GM18861 (cell line): ENCODE data around the gene CUL2.

Source experiments
- ATAC-seq: cut with Tn5 transposase; IDR thresholded peaks from one replicate; pipeline ENCODE4 v1.9.1; 2021; ENCODE audit not compliant: unreplicated experiment

Gene CUL2

DNA sequence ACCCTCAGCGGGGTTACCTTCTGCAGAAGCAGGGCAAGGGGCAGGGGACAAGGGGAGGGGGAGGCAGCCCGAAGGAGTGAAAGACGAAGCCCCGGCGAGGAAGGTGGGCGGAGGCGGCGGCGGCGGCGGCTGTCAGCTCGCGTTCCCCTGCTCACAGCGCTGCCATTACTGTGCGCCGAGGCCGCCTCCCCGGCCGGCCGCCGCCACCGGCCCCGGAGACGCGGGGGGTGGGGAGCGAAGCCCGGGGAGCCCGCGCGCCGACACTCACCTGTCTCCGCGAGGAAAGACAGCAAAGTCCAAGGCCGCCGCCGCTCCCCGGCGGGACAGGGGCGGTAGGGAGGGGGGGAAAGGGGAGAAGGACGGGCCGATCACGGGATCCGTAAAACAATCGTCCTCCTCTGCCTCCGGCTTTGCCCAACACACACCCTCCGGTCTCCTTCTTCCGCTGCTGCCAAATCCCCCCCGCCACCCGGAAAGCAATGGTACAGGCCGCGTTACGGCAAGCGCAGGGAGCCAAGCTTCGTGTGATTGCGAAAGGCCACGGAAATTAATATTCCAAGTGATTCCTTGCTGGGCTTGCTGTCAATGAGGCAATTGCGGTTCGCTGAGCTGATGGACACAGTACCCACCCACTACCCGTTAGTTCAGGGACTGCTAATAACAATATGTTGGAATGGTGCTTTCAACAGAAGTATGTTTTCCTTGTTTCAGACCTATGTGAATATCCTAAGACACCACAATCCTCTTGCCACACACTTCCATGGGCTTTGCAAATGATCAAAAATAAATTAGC, at the start of gene CUL2:
CUL2 (minus strand) TSS at position 180 of the 793 bp plus-strand sequence. CDS start 19,024 bp downstream, outside the sequence.
- ATAC-seq = peak; percentile 82

DNA sequence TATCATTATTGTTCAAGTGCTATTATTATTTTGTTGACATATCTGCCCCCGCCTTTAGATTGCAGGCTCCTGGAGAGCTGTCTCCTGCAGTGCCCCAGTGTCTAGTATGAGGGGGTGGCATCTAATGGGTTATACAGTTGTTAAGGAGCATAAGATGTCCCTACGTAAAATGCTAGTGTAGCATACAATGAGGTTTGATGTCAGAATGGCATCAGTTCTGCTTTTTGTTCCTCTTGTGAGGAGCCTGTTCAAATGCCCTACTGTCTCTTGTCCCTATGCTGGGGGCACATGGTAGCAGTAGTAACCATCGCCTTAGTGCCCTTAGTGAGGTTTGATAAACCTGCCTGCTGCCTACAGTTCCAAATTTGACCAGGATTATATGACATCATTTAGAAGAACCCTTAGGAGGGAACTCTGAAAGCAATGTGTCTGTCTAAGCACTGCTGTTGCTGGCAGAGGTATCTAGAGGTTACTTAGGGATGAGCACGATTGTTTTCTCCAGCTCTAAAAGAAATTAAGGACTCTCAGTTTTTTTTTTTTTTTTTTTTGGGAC, 46.2 kb upstream of the CUL2 start:
- ATAC-seq = peak; percentile 55

DNA sequence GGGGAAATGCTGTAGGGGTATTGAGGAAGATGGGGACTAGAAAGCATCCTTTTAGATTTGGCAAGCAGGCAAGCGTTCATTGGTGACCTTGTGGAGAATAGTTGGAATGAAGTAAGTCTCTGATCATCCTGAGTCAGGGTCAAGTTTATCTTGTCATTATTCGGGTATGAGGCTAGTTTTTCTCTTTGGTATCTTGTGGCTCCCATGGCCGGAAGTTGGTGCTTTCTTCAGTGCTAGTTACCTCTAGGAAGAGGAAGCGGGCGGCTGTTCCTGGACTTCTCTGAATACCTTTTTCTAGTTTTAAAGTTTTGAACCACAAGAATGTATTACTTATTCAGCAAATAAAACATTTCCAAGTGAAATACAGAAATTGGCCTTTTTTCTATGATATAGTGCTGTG, 45.7 kb upstream of the CUL2 start:
- no peak for ATAC-seq

DNA sequence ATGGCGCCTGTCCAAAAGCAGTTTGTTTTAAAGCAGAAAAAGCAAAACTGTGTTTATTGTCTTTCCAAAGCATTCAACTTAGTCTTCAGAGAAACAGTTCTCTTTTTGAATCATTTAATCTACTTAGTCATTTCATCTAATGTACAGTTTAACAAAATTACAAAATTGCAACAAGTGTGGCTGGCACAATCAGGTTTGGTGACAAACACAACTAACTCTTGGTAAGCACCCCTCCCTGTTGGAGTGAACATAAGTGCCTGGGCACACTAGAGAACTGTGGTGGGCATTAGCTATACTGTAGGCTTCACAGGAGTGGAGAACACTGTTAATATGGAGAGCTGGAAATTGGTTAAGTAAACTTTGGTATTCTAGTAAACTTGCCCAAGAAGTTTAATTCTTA, 43.4 kb upstream of the CUL2 start:
- no peak for ATAC-seq

DNA sequence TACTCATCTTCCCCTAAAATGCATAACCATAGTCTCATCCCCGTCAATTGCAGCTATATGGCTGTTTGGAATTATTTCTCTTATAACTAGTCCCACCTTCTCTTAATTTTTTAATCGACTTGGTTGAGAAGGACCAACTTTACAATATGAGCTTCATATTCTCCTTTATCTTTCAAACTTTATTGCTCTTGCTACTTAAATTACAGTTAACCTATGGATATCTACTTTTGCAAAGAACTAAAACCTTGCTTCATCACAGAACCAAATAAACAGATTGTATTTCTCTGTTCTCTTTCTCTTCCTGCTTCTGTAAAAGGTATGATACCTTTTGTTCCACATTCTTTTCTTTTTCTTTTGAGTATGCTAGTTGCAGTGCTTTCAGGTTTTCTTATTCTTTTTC, 42.6 kb upstream of the CUL2 start:
- ATAC-seq = no peak

DNA sequence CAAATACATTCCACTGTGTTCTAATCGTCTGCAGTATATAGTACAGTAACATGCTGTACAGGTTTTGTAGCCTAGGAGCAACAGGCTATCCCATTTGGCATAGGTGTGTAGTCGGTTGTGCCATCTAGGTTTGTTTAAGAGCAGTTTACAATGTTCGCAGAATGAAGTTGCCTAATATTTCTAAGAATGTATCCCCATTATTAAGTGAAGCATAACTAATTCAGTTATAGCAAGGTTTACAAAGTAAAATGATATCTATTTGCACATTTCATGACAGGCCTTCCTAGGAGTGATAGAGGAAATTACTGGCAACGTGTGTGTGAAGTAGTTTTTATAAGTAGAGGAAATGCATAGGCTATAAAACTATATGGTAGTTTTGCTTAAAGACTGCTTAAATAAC, 40.5 kb upstream of the CUL2 start:
- no peak for ATAC-seq

DNA sequence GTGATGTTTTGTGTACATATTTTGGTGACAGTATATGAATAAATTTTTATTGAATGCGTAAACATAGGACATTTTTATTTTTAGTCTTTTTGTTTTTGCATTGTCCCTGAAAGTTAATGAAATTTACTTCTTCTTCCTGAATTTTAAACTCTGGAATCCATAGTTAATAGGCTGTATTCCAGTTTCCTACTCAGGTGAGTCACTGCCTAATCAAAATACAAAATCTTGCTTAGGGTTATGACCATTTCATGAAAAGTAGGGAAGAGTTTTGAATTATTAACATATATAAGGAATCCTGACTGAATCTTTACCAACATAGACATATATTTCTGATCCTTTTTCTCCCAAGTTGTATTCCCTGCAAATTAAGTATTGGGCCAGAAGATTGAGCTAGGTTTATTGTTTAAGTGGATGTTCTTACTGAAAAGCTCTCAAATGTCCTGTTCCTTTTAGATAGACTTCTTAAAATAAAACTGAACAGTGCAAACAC, 39.1 kb upstream of the CUL2 start:
- no peak for ATAC-seq

DNA sequence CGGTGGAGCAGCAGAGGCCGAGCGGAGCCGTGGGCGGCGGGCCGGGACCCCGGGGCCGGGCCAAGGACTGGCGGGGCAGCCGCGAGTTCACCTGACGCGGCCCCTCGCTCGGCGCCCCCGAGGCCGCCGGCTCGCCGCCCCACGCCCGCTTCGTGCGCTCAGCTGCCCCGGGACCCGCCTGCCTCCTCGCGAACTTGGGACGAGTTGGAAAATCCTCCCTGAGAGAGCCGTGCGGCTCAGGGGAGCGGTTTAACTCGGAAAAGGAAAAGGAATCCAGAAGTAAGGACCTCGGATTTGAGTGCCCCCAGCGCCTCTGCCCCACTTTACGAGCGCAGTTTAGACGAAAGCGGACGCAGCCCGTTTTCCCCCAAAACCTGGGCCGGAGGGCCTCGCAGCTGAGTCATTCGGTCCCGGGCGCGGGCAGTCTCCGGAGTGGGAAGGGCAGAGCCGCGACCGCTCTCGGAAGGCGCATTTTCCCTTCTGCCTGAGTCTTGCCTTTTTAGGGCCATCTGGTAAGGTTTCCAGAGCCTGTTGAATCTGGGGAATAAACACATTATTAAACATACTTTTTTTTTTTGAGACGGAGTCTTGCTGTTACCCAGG, 37.2 kb upstream of the CUL2 start:
- ATAC-seq = no peak

DNA sequence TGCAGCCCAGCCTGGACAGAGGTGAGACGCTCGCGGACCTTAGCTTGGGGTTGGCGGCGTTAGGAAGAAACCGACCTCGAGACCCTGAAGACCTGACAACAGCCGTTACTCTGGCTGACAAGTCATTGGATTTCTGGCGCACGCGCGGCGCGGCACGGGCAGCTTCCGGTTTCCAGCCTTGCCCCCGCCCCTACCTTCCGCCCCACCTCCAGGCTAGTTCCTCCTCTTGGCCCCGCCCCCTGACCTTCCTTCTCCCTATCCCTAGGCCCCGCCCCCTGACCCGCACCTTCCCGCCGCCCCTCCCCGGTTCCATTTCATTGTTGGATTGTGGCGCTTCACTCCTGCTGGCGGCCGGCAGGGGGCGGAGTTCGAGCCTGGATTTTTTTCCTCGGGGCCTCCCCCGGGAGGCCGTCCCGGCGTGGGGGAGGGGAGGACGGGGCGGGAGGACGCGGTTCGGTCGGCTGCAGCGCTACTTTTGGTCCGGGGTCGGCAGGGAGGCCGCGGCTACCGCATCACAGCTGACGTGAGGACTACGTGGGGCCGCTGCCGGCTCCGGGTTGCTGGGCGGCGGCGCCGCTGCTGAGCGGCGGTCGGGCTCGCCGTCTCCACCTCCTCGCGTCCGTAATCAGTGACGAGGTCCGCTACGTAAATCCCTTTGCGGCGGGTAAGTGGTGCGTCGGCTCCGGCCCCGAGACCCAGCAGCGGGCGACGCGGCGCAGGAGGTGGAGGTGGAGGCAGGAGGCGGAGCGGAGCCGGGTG, 36.6 kb upstream of the CUL2 start, which contains the start of gene CREM:
CREM (plus strand) TSS at position 317 of the 759 bp plus-strand sequence. CDS start 10,990 bp downstream, outside the sequence.
- peak; percentile 80 for ATAC-seq

DNA sequence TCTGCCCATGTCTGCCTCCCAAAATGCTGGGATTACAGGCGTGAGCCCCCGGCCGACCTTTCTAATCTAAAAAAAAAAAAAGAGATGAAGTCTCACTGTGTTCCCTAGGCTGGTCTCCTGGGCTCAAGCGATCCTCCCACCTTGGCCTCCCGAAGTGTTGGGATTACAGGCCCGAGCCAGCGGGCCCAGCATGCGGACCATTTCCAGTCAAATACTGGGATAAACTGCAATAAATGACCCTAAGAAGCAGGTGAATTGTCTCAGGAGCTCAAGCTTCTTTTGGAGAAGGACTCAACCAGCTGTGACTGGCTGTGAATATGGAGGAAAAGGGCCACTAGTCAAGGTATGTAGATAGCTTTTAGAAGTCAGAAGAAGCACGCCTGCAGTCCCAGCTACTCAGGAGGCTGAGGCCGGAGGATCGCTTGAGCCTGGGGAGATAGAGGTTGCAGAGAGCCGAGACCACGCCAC, 36.0 kb upstream of the CUL2 start:
- no peak for ATAC-seq

DNA sequence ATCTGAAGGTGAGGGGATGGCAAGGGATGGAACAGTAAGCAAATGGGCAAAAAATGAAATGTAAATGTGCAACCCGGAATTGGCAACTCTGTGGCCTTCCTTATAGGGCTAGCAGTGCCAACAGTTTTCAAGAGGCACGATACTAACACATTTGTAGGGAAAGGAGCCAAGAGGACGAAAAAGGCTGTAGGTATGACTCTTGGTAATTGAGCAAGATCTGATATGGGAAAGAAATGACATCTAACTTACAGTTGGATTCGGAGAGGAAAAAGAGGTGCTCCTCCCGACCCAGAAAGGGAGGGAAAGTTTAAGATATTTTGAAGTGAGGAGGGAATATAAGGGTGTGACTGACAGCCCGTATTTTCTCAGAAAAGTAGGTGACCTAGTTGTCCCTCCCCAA, 34.4 kb upstream of the CUL2 start:
- ATAC-seq = no peak

DNA sequence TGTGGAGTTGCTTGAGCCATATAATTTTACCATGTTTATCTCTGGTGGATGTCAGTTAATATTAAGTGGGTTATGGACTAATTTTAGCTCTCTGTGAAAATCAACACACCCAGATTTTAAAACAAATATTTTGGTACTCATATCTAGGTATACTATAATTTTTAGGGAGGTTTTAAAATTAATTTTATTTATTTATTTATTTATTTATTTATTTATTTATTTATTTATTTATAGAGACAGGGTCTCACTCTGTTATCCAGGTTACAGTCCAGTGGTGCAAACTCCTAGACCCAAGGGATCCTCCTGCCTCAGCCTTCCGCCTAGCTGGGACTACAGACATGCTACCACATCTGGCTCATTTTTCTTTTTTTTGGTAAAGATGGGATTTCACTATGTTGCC, 29.2 kb upstream of the CUL2 start:
- no peak for ATAC-seq

DNA sequence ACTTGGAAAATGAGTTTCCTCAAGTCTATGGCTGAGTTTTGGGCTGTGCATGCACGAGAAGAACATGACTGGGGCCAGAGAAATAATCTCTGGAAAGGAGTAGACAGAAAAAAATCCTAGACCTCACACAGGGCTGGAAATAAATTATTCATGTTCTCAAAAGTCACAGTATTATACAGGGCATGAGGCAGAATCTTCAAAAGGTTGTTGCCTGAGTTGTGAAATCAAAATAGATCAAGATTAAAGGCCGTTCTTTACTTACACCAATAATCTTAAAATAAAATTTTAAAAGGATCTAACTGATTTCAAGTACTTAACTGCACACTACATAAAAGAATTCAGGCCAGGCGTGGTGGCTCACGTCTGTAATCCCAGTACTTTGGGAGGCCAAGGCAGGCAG, 22.4 kb upstream of the CUL2 start:
- ATAC-seq = no peak

DNA sequence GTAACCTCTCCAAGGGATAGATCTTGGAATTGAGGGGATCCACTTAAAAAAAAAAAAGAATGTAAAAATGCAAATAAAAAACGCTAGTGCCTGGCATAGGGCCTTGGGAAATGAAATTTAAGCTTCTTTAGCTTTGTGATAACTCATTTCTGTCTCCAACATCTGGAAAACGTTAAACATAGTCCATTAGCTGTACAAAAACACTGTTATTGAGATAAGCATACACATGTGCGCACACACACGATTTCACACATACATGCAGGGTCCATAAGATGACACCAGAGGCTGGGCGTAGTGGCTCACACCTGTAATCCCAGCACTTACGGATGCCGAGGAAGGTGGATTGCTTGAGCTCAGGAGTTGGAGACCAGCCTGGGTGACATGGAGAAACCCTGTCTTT, 13.7 kb upstream of the CUL2 start:
- ATAC-seq = no peak

DNA sequence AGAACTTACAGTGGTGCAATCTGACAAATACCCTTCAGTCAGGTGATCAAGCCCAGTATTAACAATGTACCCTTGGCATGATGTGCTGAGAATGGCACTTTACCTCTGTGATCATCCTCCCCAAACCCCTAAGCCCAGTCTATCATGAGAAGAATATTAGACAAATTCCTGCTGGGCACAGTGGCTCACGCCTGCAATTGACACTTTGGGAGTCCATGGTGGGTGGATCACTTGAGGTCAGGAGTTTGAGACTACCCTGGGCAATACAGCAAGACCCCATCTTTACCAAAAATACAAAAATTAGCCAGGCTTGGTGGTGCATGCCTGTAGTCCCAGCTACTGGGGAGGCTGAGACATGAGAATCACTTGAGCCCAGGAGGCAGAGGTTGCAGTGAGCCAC, 7.4 kb upstream of the CUL2 start:
- ATAC-seq = no peak

DNA sequence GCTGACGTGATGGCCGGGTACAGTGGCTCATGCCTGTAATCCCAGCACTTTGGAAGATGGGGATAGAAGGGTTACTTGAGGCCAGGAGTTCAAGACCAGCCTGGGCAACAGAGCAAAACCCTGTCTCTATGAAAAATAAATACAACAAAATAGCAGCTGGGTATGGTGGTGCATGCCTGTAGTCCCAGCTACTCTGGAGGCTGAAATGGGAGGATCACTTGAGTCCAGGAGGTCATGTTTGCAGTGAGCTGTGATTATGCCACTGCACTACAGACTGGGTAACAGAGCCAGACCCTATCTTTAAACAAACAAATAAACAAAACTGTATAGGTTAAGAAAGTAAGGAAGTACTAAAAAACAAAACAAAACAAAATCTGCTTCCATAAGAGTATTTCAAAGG, 6.2 kb upstream of the CUL2 start:
- no peak for ATAC-seq

DNA sequence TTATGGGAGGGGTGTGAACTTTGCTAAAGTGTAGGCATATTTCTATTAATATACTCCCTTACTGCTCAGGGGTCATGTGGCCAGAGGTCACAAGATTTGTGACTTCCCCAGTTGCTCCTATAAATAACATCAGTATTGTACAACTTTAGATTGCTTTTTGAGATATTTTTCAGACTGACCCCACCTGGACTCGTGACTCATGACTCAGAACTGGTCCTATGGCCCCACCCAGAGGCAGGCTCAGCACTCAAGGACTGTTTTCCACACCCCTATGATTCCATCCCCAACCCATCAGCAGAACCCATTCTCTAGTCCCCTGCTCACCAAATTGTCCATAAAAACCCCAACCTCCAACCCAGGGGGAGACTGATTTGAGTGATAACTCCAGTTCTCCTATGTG, 2.7 kb upstream of the CUL2 start:
- no peak for ATAC-seq

DNA sequence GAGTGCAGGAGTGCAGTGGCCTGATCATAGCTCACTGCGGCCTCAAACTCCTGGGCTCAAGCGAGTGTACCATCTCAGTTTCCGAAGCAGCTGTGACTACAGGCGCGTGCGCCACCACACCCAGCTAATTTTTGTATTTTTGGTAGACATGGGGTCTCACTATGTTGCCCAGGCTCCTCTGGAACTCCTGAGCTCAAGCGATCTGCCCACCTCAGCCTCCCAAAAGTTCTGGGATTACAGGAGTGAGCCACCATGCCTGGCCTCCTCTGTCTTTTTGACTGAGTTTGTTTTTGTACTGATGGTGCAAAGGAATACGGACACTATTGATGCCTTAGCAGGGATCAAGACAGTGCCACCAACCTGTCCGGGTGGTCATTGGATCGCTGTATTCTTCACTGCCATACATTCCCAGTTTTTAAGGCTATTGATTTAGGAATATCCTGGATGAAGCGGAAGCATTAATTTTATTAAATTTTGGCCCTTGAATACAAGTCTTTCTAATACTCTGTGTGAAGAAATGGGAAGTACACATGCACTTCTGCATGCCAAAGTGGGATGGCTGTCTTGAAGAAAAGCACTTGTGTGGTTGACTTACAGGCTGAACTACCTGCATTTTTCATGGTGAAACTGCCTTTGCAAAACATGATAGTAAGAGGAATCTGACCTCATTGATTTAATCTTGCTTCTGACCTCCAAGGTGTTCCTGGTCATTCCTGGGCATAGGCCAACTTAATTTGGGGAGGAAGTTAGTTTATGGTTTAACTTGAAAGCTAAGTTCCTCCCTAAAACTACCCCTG, 2.1 kb upstream of the CUL2 start:
- ATAC-seq = no peak

DNA sequence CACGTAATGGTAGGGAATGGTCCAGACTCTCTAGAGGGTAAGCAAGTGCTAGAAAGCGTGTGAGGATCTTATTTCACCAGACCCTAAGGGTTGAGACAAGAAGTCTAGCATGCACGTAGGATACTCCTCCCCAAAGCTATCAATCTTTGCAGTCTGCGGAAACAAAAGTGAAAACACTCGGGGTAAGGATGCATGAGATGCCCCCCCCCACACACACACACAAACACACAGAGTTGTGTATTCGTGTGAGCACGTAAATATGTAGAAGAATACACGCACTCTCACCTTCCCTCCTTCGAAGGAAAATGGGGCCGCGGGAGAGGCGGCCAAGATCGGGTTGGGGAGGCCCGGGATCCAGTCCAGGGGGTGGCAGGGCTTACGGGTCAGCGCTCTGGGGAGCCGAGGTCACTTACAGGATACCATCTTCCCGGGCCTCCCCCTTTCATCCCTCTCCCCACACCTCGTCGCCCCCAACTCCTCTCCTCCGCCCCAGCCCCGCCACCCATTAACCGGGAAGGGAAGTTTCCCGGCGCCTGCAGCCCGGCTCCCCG, 455 bp downstream of the CUL2 start:
- ATAC-seq = peak; percentile 33

DNA sequence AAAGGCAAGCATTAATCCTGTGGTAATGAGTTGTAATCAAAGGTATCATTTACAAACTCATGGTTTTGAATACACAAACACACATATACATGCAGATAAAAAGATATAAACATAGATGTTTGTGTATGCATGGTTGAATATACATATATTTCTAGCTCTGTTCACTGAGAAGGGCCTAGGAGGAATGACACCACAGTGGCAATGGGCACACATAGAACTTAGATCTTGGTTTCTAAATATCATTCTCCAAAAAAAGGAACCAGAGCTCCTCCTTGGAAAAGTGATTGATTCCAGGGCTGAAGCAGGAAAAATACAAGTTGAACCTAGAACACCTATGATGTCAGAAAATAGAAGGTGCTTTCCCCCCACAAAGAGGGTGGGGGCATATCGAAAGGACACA, 6.9 kb downstream of the CUL2 start:
- ATAC-seq = no peak
